H1 (cell line): ENCODE results near the gene CCDC196. TPM values are rescaled to one million over a fixed set of nuclear protein-coding genes. Genes with fewer than 3 reads are reported as not detected.

ENCODE experiments used
- HDAC6 ChIP-seq: IDR thresholded peaks from one replicate; pipeline ENCODE4 v1.7.1; 2012; ENCODE audit warnings: low read depth, mild to moderate bottlenecking, inconsistent platforms, low read length, moderate library complexity
- RXRA ChIP-seq: IDR thresholded peaks from 2 replicates; pipeline ENCODE4 v1.6.1; 2011; ENCODE audit warnings: low read depth, mild to moderate bottlenecking, low read length, moderate library complexity; ENCODE audit not compliant: insufficient read depth
- YY1 ChIP-seq: IDR thresholded peaks from 2 replicates; pipeline ENCODE4 v1.6.1; 2011; ENCODE audit warnings: low read depth, mild to moderate bottlenecking, low read length
- polyA plus RNA-seq, 7 experiments: library from polyadenylated mRNA; depleted of rRNA in 3 of 7; stranded (reverse) in 5 of 7; unstranded in 2 of 7; fragments of >200 nt in 5 of 7; fragments of 200-250 nt in 2 of 7; gene quantifications; 1 replicate in 5 of 7; 2 replicates in 1 of 7; 4 replicates in 1 of 7; pipeline versions ENCODE4 v1.2.1 to v1.2.3, GENCODE V29; 2011 to 2013; ENCODE audit warnings: missing spikeins in 2 of 7, mixed read lengths in 2 of 7
- total RNA-seq: library from RNA; stranded (reverse); fragmentation: NEBNext Ultra II Directional; extraction: Animal tissue kit (Norgen Biotek cat#: 25700); gene quantifications from 2 replicates; pipeline ENCODE4 v1.2.1, GENCODE V29; 2021
- TF ChIP-seq, protein P1 (sequence below): IDR thresholded peaks from 2 replicates; pipeline ENCODE4 v1.6.1; 2012; ENCODE audit warnings: inconsistent platforms

CCDC196 gene
- total and polyA plus RNA-seq, 2 of the 8 experiments (the other 6 are each of a cell fraction or from before 2014, with no cell fraction given) = not detected

DNA sequence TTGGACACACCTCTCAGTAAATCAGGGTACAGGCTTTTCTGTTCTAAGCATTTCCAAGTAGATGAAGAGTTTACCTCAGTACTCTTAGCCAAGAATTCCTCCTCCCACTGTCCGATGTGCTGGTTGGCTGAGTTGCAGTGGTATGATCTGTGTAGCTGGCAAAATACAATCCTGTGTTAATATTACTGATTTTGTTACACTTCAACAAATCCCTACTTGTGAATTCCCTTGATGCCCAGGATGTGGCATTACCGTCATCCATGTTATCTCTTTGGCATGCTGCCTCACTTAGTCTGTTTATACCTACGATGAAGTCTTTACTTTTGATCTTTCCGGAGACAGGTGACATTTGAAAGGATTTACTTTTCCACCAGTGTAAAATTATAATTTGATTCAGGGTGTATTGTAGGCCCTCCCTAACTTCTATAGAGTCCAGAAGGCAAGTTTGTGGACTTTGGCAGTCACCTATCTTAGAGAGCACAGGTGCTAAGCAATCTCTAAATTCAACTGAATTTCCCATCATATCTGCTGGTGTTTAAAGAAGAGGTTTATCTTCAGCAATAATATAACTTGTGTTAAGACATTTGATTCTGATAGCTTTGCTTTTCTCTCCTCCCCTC is 10.1 kb downstream of the CCDC196 start (continued):
- TF ChIP-seq, protein P1, sequence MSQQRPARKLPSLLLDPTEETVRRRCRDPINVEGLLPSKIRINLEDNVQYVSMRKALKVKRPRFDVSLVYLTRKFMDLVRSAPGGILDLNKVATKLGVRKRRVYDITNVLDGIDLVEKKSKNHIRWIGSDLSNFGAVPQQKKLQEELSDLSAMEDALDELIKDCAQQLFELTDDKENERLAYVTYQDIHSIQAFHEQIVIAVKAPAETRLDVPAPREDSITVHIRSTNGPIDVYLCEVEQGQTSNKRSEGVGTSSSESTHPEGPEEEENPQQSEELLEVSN = no peak
- TF ChIP-seq RXRA (no peak), HDAC6 (no peak), YY1 (no peak)
- TF ChIP-seq, all 59 proteins: peak for 0
